ENCODE measurements around the gene UBAP1L.

GRCh38 chr15:65164139-65164538 lies 49.1 kb upstream of the UBAP1L start:
- TF ChIP-seq CTCF (IDR thresholded peaks at IDR 0.05; ENCODE audit: borderline replicate concordance, extremely low read depth, low read length, poor library complexity, severe bottlenecking) (no peak), EZH2 (IDR thresholded peaks at IDR 0.05; ENCODE audit: borderline replicate concordance, low read depth, low read length, severe bottlenecking) (no peak)
